ENCODE results near the gene PCDHA2. TPM values are rescaled to one million over a fixed set of nuclear protein-coding genes. Genes with fewer than 3 reads are reported as not detected.

PCDHA2 gene
- total RNA-seq, 4 donors from 2014 or later, result not detected

- no peaks in the 10 kb centered on the region for H3K36me3 ChIP-seq
- no peak for TF ChIP-seq CTCF (IDR thresholded peaks at IDR 0.05)
- no peak for TF ChIP-seq POLR2A (IDR thresholded peaks at IDR 0.05)
- H3K4me3 ChIP-seq, result no peak within 1 kb of the TSS
- H3K4me1 ChIP-seq, result no peaks in the 10 kb centered on the region
- H3K27me3 ChIP-seq, result no peaks in the 10 kb centered on the region
- H3K27ac ChIP-seq, result no peak within 1 kb of the TSS
- no peak for DNase-seq
- peaks cover 0 to 16% (median 3%) of the 10 kb centered on the region in 4 donors for H3K9me3 ChIP-seq
Measured at GRCh38 chr5:140840978-140841962, 46.6 kb downstream of the PCDHA2 start, which contains the start of gene PCDHA8. PCDHA8 (plus strand) TSS chr5:140841187; CDS start chr5:140841322, 135 bp downstream.

- Histone ChIP-seq H3K27me3 (no peaks in the 10 kb centered on the region), H3K4me3 (no peak overlapping the region), H3K9me3 (peaks cover 0 to 13% (median 3%) of the 10 kb centered on the region in 4 donors), H3K4me1 (no peaks in the 10 kb centered on the region), H3K27ac (no peak overlapping the region), H3K36me3 (no peaks in the 10 kb centered on the region)
- TF ChIP-seq POLR2A (IDR thresholded peaks at IDR 0.05) (no peak), CTCF (IDR thresholded peaks at IDR 0.05) (no peak)
- DNase-seq, result no peak
Measured at GRCh38 chr5:140842798-140843733, 48.4 kb downstream of the PCDHA2 start.

Other genes with a start within 250 kb of the PCDHA2 start
- 10 to 100 TPM in 3 of 4 donors, not detected in 1; 32.4 to 46.1 (median 32.9) TPM for gene EIF4EBP3, start 247.2 kb upstream of the PCDHA2 start, total RNA-seq
- 10 to 100 TPM; 19.8 to 38.6 (median 27.5) TPM for gene SRA1, start 237.4 kb upstream of the PCDHA2 start, total RNA-seq
- 10 to 100 TPM; 21.7 to 78.5 (median 62.4) TPM for gene APBB3, start 230.3 kb upstream of the PCDHA2 start, total RNA-seq
- 10 to 100 TPM; 41.9 to 51.3 (median 49.9) TPM for gene SLC35A4, start 230.0 kb upstream of the PCDHA2 start, total RNA-seq
- 10 to 100 TPM in 2 of 4 donors, 1 to 10 TPM in 2; 3.3 to 16.0 (median 7.4) TPM for gene CD14, start 161.7 kb upstream of the PCDHA2 start, total RNA-seq
- gene TMCO6, start 155.4 kb upstream of the PCDHA2 start, total RNA-seq, result 10 to 100 TPM; 21.9 to 90.9 (median 42.2) TPM
- gene NDUFA2, start 147.2 kb upstream of the PCDHA2 start, total RNA-seq, result 10 to 100 TPM; 51.2 to 90.2 (median 69.6) TPM
- 100 to 1,000 TPM in 1 of 4 donors, 10 to 100 TPM in 3; 40.5 to 167 (median 82.8) TPM for gene IK, start 147.0 kb upstream of the PCDHA2 start, total RNA-seq
- 10 to 100 TPM; 31.3 to 66.8 (median 39.7) TPM for gene WDR55, start 129.9 kb upstream of the PCDHA2 start, total RNA-seq
- gene DND1, start 121.3 kb upstream of the PCDHA2 start, total RNA-seq, result 1 to 10 TPM in 3 of 4 donors, not detected in 1; 3.7 to 5.0 (median 3.8) TPM
- 10 to 100 TPM; 24.3 to 55.3 (median 46.1) TPM for gene HARS1, start 103.5 kb upstream of the PCDHA2 start, total RNA-seq
- 10 to 100 TPM; 21.5 to 49.6 (median 42.4) TPM for gene HARS2, start 103.4 kb upstream of the PCDHA2 start, total RNA-seq
- gene ZMAT2, start 94.4 kb upstream of the PCDHA2 start, total RNA-seq, result 10 to 100 TPM; 17.3 to 21.7 (median 21.1) TPM
- not detected for gene PCDHA1, start 8.7 kb upstream of the PCDHA2 start, total RNA-seq
- under 1 TPM in 1 of 4 donors, not detected in 3; 0.27 TPM for gene PCDHA3, start 6.2 kb downstream of the PCDHA2 start, total RNA-seq
- gene PCDHA4, start 12.2 kb downstream of the PCDHA2 start, total RNA-seq, result 1 to 10 TPM in 1 of 4 donors, under 1 TPM in 1, not detected in 2; 0.54 to 2.6 TPM
- under 1 TPM in 3 of 4 donors, not detected in 1; 0.27 to 0.88 (median 0.38) TPM for gene PCDHA5, start 26.8 kb downstream of the PCDHA2 start, total RNA-seq
- under 1 TPM in 3 of 4 donors, not detected in 1; 0.35 to 0.57 (median 0.54) TPM for gene PCDHA6, start 33.1 kb downstream of the PCDHA2 start, total RNA-seq
- gene PCDHA7, start 39.4 kb downstream of the PCDHA2 start, total RNA-seq, result 1 to 10 TPM in 2 of 4 donors, under 1 TPM in 1, not detected in 1; 0.27 to 1.7 (median 1.2) TPM
- 1 to 10 TPM in 1 of 4 donors, not detected in 3; 5.0 TPM for gene PCDHA8, start 46.3 kb downstream of the PCDHA2 start, total RNA-seq
- under 1 TPM in 1 of 4 donors, not detected in 3; 0.83 TPM for gene PCDHA9, start 53.5 kb downstream of the PCDHA2 start, total RNA-seq
- gene PCDHA10, start 61.0 kb downstream of the PCDHA2 start, total RNA-seq, result 1 to 10 TPM in 1 of 4 donors, under 1 TPM in 3; 0.38 to 5.8 (median 0.46) TPM
- gene PCDHA11, start 74.1 kb downstream of the PCDHA2 start, total RNA-seq, result 1 to 10 TPM in 1 of 4 donors, under 1 TPM in 3; 0.27 to 5.8 (median 0.40) TPM
- 1 to 10 TPM in 1 of 4 donors, under 1 TPM in 2, not detected in 1; 0.27 to 1.1 (median 0.83) TPM for gene PCDHA12, start 80.5 kb downstream of the PCDHA2 start, total RNA-seq
- 1 to 10 TPM in 1 of 4 donors, under 1 TPM in 1, not detected in 2; 0.27 to 3.3 TPM for gene PCDHA13, start 87.3 kb downstream of the PCDHA2 start, total RNA-seq
- gene PCDHAC1, start 131.4 kb downstream of the PCDHA2 start, total RNA-seq, result 1 to 10 TPM in 1 of 4 donors, under 1 TPM in 1, not detected in 2; 0.54 to 2.5 TPM
- gene PCDHAC2, start 171.6 kb downstream of the PCDHA2 start, total RNA-seq, result 1 to 10 TPM in 1 of 4 donors, under 1 TPM in 3; 0.18 to 1.7 (median 0.43) TPM

All from Peyer's patch (tissue), 4 donors.